Tibial artery (tissue), 4 donors: Measurements from ENCODE around the gene C17orf113.

Source experiments
- DNase-seq, 2 donors: peaks; one replicate each; pipeline ENCODE4 v3.0.0-alpha.2; 2019
- H3K27ac ChIP-seq, 2 donors: fragments of 200-600 bp; sonication (generic) in 1 of 2; 1 replicate in 1 of 2; 2 replicates in 1 of 2; pipeline ENCODE4 v1.5.1; 2018 to 2019; ENCODE audit warnings: mild to moderate bottlenecking in 1 of 2
- H3K27me3 ChIP-seq, 2 donors: fragments of 200-600 bp; sonication (generic) in 1 of 2; one replicate each; pipeline versions ENCODE4 v1.5.1 to v1.6.0; 2016 to 2019
- H3K36me3 ChIP-seq, 3 donors: fragments of 200-600 bp; sonication (generic) in 2 of 3; one replicate each; pipeline ENCODE4 v1.5.1; 2016 to 2019; ENCODE audit warnings: mild to moderate bottlenecking in 2 of 3
- H3K4me1 ChIP-seq, 4 donors: fragments of 200-600 bp; sonication (generic) in 2 of 4; 1 replicate in 3 of 4; 2 replicates in 1 of 4; pipeline ENCODE4 v1.5.1; 2016 to 2019
- H3K4me3 ChIP-seq, 2 donors: fragments of 200-600 bp; sonication (generic) in 1 of 2; 1 replicate in 1 of 2; 2 replicates in 1 of 2; pipeline ENCODE4 v1.5.1; 2018 to 2019; ENCODE audit warnings: mild to moderate bottlenecking in 2 of 2
- H3K9me3 ChIP-seq, 3 donors: fragments of 200-600 bp; sonication (generic) in 1 of 3; one replicate each; pipeline ENCODE4 v1.5.1; 2016 to 2019
- intact Hi-C: fragments of 100-400 bp; cut with DNase I; formaldehyde crosslinking; loops from one replicate; pipeline ENCODE4 v1.15.0; 2023; ENCODE audit warnings: low total_unique reads
- TF ChIP-seq, protein P1 (sequence below), 2 experiments: fragments of 200-600 bp in 1 of 2; fragments of 450-650 bp in 1 of 2; IDR thresholded peaks; one replicate each; pipeline ENCODE4 v1.5.1; 2017 to 2019; ENCODE audit warnings: antibody characterized with exemption in 2 of 2, mild to moderate bottlenecking in 1 of 2, moderate library complexity in 1 of 2

C17orf113 gene

DNA sequence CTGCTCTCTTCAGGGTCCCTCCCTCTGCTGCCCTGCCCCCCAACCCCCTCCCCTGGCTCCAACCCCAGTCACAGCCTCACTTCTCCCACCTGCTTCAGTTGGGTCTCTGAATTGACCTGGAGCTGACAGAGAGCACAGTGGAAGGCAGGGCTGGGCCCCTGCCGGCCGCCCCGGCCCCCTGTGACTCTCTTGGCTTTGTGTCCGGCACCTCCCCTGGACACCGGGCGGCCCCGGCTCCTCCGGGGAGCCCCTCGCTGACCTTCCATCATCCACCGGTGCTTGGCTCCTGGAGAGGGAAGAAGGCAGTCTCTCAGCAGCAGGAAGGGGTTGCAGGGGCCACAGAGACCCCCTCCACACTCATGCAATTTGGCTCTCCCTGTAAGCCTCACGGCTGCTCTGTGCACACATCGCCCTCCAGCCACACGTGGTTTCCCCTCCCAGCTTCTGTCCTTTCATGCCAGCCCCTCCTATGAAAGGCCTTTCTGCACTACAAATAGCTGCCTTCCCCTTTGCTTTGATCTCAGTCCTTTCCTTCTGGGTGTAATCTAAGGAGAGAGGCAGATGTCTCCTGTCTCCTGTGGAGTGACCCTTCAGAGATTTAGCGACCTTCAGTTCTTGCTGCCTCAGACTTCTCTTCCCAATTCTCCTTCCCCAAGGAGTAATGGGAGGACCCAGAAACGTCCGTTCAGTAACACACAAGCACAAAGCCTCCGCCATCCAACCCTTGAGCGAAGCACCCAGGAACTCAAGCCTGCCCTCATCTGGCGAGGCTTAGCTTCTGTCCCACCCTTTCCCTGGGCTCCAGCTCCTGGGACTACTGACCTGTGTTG is 22.2 kb downstream of the C17orf113 start:
- Histone ChIP-seq H3K27me3 (peaks cover 0 to 25% of the 10 kb centered on the region in 2 donors), H3K4me3 (no peak overlapping the region), H3K4me1 (peaks cover 0 to 11% (median 5%) of the 10 kb centered on the region in 4 donors), H3K27ac (no peak overlapping the region), H3K9me3 (no peaks in the 10 kb centered on the region), H3K36me3 (peaks cover 10 to 14% (median 10%) of the 10 kb centered on the region in 3 donors)
- DNase-seq = no peak
- intact Hi-C loops = no loop called here
- TF ChIP-seq, protein P1, sequence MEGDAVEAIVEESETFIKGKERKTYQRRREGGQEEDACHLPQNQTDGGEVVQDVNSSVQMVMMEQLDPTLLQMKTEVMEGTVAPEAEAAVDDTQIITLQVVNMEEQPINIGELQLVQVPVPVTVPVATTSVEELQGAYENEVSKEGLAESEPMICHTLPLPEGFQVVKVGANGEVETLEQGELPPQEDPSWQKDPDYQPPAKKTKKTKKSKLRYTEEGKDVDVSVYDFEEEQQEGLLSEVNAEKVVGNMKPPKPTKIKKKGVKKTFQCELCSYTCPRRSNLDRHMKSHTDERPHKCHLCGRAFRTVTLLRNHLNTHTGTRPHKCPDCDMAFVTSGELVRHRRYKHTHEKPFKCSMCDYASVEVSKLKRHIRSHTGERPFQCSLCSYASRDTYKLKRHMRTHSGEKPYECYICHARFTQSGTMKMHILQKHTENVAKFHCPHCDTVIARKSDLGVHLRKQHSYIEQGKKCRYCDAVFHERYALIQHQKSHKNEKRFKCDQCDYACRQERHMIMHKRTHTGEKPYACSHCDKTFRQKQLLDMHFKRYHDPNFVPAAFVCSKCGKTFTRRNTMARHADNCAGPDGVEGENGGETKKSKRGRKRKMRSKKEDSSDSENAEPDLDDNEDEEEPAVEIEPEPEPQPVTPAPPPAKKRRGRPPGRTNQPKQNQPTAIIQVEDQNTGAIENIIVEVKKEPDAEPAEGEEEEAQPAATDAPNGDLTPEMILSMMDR (IDR thresholded peaks at IDR 0.05) = no peak

DNA sequence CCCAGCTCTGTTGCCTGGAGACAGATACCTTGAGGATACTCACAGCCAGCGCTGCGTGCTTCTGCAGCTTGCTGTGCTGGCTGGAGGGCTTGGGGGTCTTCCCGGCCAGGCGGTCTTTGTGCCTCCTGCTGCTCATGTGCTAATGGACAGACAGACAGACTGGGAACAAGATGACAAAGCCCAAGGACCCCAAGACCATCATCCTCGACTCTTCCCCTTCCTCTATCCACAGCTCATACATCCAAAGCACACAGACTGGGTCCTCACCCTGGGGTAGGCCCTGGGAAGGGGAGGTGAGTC is 22.9 kb downstream of the C17orf113 start:
- TF ChIP-seq, protein P1 (IDR thresholded peaks at IDR 0.05) = no peak
- intact Hi-C loops = no loop called here
- Histone ChIP-seq H3K36me3 (peaks cover 16 to 20% (median 16%) of the 10 kb centered on the region in 3 donors), H3K4me3 (no peak overlapping the region), H3K4me1 (peaks cover 0 to 11% (median 5%) of the 10 kb centered on the region in 4 donors), H3K27me3 (peaks cover 0 to 23% of the 10 kb centered on the region in 2 donors), H3K9me3 (no peaks in the 10 kb centered on the region), H3K27ac (no peak overlapping the region)
- no peak for DNase-seq

DNA sequence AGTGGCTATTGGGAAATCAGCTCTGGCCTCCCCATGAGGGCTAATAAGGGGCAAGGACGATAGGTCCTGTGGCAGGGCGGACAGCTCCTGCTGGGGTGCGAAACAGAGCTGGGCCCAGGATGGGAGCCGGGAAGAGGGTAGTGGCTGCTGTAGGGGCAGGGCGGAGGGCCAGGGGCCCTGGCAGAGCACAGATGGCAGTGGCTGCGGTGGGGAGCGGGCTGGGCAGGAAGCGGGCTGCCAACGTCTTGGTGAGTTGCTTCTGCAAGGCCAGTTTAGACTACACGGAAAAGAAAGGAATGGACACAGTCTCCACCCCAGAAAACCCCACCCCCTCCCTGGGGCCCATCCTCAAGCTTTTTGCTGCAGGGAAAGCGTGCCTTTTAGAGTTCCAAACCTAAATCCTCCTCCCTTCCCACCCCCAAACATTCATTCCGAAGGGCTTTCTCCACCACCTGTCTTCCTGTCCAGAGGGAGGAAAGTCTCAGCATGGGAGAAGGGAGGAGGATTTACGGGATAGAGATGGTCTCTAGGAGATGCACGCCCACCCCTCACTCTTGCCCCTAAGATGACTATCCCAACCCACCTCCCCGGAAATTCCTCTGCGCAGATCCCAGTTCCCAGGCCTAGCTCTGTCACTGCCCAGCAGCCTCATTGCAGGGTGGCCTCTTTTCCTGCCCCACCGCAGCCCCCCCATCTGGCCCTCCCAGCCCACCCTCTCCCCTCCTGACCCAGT is 23.4 kb downstream of the C17orf113 start:
- H3K4me3 ChIP-seq = no peak overlapping the region
- peaks cover 0 to 23% of the 10 kb centered on the region in 2 donors for H3K27me3 ChIP-seq
- H3K9me3 ChIP-seq = no peaks in the 10 kb centered on the region

DNA sequence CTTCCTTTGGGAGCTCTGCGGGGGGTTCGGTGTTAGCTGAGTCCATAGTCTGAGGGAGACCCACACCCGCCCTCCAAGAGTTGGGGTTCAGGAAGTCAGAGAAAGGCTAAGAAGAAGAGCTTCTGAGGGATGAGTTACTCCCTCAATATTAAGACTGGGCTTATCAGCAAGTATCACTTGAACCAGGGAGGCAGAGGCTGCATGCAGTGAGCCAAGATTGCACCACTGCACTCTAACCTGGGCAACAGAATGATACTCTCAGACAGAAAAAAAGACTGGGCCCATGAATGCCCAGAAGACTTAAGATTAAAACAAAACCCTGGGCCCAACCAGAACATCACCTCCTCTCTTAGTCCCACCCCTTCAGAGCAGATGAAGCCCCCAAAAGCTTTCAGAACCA is 24.5 kb downstream of the C17orf113 start:
- DNase-seq = no peak
- Histone ChIP-seq H3K9me3 (no peaks in the 10 kb centered on the region), H3K36me3 (peaks cover 22 to 32% (median 27%) of the 10 kb centered on the region in 3 donors), H3K4me1 (peaks cover 0 to 17% (median 10%) of the 10 kb centered on the region in 4 donors), H3K27me3 (peaks cover 0 to 23% of the 10 kb centered on the region in 2 donors), H3K4me3 (no peak overlapping the region), H3K27ac (no peak overlapping the region)
- TF ChIP-seq, protein P1 (IDR thresholded peaks at IDR 0.05) = no peak
- intact Hi-C loops = loop anchor here (2.0 kb wide), 1 partner anchor 91 kb away; no protein-coding TSS in a partner anchor

More for the DNA sequence above, 23.4 kb downstream of the C17orf113 start:
- Histone ChIP-seq H3K27ac (no peak overlapping the region), H3K4me1 (peaks cover 0 to 11% (median 5%) of the 10 kb centered on the region in 4 donors), H3K36me3 (peaks cover 21 to 25% (median 21%) of the 10 kb centered on the region in 3 donors)
- TF ChIP-seq, protein P1 (IDR thresholded peaks at IDR 0.05) = no peak
- intact Hi-C loops = no loop called here
- no peak for DNase-seq

DNA sequence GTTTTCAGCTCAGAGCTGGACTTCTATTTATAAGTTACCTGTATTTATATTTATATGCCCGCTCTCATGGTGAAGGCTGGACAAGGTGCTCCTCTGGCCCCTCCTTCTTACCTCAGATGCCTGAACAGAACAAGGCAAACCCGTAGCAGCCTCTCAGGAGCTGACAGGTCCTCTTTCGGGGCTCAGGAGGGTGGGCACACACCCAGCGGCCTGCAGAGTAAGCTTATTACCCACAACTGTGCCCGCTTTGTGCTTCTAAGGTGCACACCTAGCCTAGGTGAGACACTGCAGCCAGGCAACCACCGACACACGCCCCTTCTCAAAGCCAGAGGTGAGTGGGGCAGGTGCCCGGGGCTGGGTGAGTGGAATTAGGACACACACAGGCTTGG is 25.2 kb downstream of the C17orf113 start:
- Histone ChIP-seq H3K9me3 (no peaks in the 10 kb centered on the region), H3K27me3 (peaks cover 0 to 23% of the 10 kb centered on the region in 2 donors), H3K36me3 (peaks cover 22 to 32% (median 27%) of the 10 kb centered on the region in 3 donors), H3K4me1 (peaks cover 0 to 23% (median 16%) of the 10 kb centered on the region in 4 donors), H3K4me3 (no peak overlapping the region), H3K27ac (no peak overlapping the region)
- intact Hi-C loops = loop anchor here (2.0 kb wide), 1 partner anchor 92 kb away; no protein-coding TSS in a partner anchor
- DNase-seq = no peak
- TF ChIP-seq, protein P1 (IDR thresholded peaks at IDR 0.05) = no peak
